Measurements from ENCODE around the gene HDAC1. TPM values are rescaled to one million over a fixed set of nuclear protein-coding genes. Genes with fewer than 3 reads are reported as not detected.
A peak's percentile ranks its signal among the peaks of the same experiment; 100 is the strongest.
"Not testable (repeated sequence)": the region's sequence is repeated elsewhere in the genome, so short reads cannot be mapped to it uniquely, and the experiment has no call there.

Gene HDAC1
- total RNA-seq (2014; rRNA removed; shearing (Covaris generic)): 96.9 and 122 TPM in 2 replicates

GRCh38 chr1:32291708-32292538 is at the start of gene HDAC1:
Gene HDAC1 (plus strand): TSS chr1:32292083. CDS start chr1:32292170, 87 bp downstream.
- peak; percentile 98 for DNase-seq (ENCODE audit: low read depth)

- no peak for DNase-seq (ENCODE audit: low read depth)
Observed at GRCh38 chr1:32242341-32242851, 49.5 kb upstream of the HDAC1 start.

GRCh38 chr1:32246888-32247273 is 45.0 kb upstream of the HDAC1 start, which contains the start of gene FAM167B:
Gene FAM167B (plus strand): TSS chr1:32247222. CDS start chr1:32247422, 200 bp downstream.
- no peak for DNase-seq (ENCODE audit: low read depth)

- DNase-seq (ENCODE audit: low read depth): no peak
Observed at GRCh38 chr1:32247452-32247851, 44.4 kb upstream of the HDAC1 start.

GRCh38 chr1:32247983-32248889 is 43.6 kb upstream of the HDAC1 start:
- DNase-seq (ENCODE audit: low read depth): peak; percentile 79

GRCh38 chr1:32249831-32250525 is 41.9 kb upstream of the HDAC1 start:
- DNase-seq (ENCODE audit: low read depth): peak; percentile 37

GRCh38 chr1:32250893-32251716 is 40.8 kb upstream of the HDAC1 start, which contains the start of gene LCK:
Gene LCK (plus strand): TSS chr1:32251265. CDS start chr1:32274330, 23,065 bp downstream.
- no peak for DNase-seq (ENCODE audit: low read depth)

- no peak for DNase-seq (ENCODE audit: low read depth)
Observed at GRCh38 chr1:32255072-32256071, 36.5 kb upstream of the HDAC1 start.

- DNase-seq (ENCODE audit: low read depth): no peak
Observed at GRCh38 chr1:32256473-32257226, 35.2 kb upstream of the HDAC1 start.

- no peak for DNase-seq (ENCODE audit: low read depth)
Observed at GRCh38 chr1:32257227-32257508, 34.7 kb upstream of the HDAC1 start.

- not testable (repeated sequence) for DNase-seq (ENCODE audit: low read depth)
Observed at GRCh38 chr1:32263236-32263593, 28.7 kb upstream of the HDAC1 start.

- no peak for DNase-seq (ENCODE audit: low read depth)
Observed at GRCh38 chr1:32263744-32264143, 28.1 kb upstream of the HDAC1 start.

GRCh38 chr1:32265846-32266245 is 26.0 kb upstream of the HDAC1 start:
- DNase-seq (ENCODE audit: low read depth): no peak

- peak; percentile 56 for DNase-seq (ENCODE audit: low read depth)
Observed at GRCh38 chr1:32266921-32267591, 24.8 kb upstream of the HDAC1 start.

- DNase-seq (ENCODE audit: low read depth): no peak
Observed at GRCh38 chr1:32269744-32270143, 22.1 kb upstream of the HDAC1 start.

- DNase-seq (ENCODE audit: low read depth): no peak
Observed at GRCh38 chr1:32272557-32273390, 19.1 kb upstream of the HDAC1 start.

All from Daoy (cell line).